Ascending aorta (tissue), 2 donors: ENCODE measurements around the gene MAP7D3. TPM values are rescaled to one million over a fixed set of nuclear protein-coding genes. Genes with fewer than 3 reads are reported as not detected.

Experiments
- DNase-seq, 2 donors: peaks; one replicate each; pipeline ENCODE4 v3.0.0-alpha.2; 2019; ENCODE audit warnings: low spot score in 2 of 2
- H3K27ac ChIP-seq, 2 donors: fragments of 200-600 bp; sonication (generic); one replicate each; pipeline ENCODE4 v1.5.1; 2016 to 2017; ENCODE audit warnings: mild to moderate bottlenecking in 1 of 2
- H3K27me3 ChIP-seq: fragments of 200-600 bp; sonication (generic); one replicate; pipeline ENCODE4 v1.5.1; 2017
- H3K36me3 ChIP-seq, 2 donors: fragments of 200-600 bp; sonication (generic); one replicate each; pipeline ENCODE4 v1.5.1; 2016
- H3K4me1 ChIP-seq, 2 donors: fragments of 200-600 bp; sonication (generic); one replicate each; pipeline ENCODE4 v1.5.1; 2016 to 2017; ENCODE audit warnings: mild to moderate bottlenecking in 1 of 2
- H3K4me3 ChIP-seq, 2 donors: fragments of 200-600 bp; sonication (generic); one replicate each; pipeline ENCODE4 v1.5.1; 2016 to 2017; ENCODE audit warnings: mild to moderate bottlenecking in 1 of 2
- H3K9me3 ChIP-seq, 2 donors: fragments of 200-600 bp; sonication (generic); one replicate each; pipeline ENCODE4 v1.5.1; 2016
- CTCF ChIP-seq, 3 experiments: fragments of 200-600 bp in 2 of 3; fragments of 450-650 bp in 1 of 3; sonication (generic) in 2 of 3; IDR thresholded peaks; one replicate each; pipeline ENCODE4 v1.5.1; 2016 to 2019; ENCODE audit warnings: antibody characterized with exemption in 3 of 3, mild to moderate bottlenecking in 1 of 3, moderate library complexity in 1 of 3
- intact Hi-C: fragments of 100-400 bp; cut with DNase I; formaldehyde crosslinking; loops from one replicate; pipeline ENCODE4 v1.15.1; 2023
- total RNA-seq: library from RNA; depleted of rRNA; stranded (reverse); fragments of >200 nt; gene quantifications from one replicate; pipeline ENCODE4 v1.1.0, GENCODE V29; 2016

Gene MAP7D3
- total RNA-seq, 1 donor from 2014 or later: 7.9 TPM

GRCh38 chrX:136227948-136228838 is 23.0 kb downstream of the MAP7D3 start:
- DNase-seq: no peak

GRCh38 chrX:136227074-136227473 is 24.1 kb downstream of the MAP7D3 start:
- DNase-seq: no peak
- H3K27me3 ChIP-seq: peaks cover 1% of the 10 kb centered on the region
- intact Hi-C loops: no loop called here
- H3K27ac ChIP-seq: no peak overlapping the region
- TF ChIP-seq CTCF (IDR thresholded peaks at IDR 0.05): no peak
- no peak overlapping the region for H3K4me3 ChIP-seq
- no peaks in the 10 kb centered on the region for H3K9me3 ChIP-seq
- H3K36me3 ChIP-seq: peaks cover 28 to 57% of the 10 kb centered on the region in 2 donors
- no peaks in the 10 kb centered on the region for H3K4me1 ChIP-seq

More at GRCh38 chrX:136227948-136228838, 23.0 kb downstream of the MAP7D3 start:
- no peaks in the 10 kb centered on the region for H3K4me1 ChIP-seq
- H3K4me3 ChIP-seq: no peak overlapping the region
- no peaks in the 10 kb centered on the region for H3K9me3 ChIP-seq
- intact Hi-C loops: no loop called here
- TF ChIP-seq CTCF (IDR thresholded peaks at IDR 0.05): no peak
- H3K36me3 ChIP-seq: peaks cover 20 to 57% of the 10 kb centered on the region in 2 donors
- no peaks in the 10 kb centered on the region for H3K27me3 ChIP-seq
- no peak overlapping the region for H3K27ac ChIP-seq

- no peaks in the 10 kb centered on the region for H3K4me1 ChIP-seq
- peaks cover 26 to 63% of the 10 kb centered on the region in 2 donors for H3K36me3 ChIP-seq
- H3K4me3 ChIP-seq: no peak overlapping the region
- H3K9me3 ChIP-seq: no peaks in the 10 kb centered on the region
- H3K27me3 ChIP-seq: peaks cover 3% of the 10 kb centered on the region
- no peak for DNase-seq
- intact Hi-C loops: no loop called here
- no peak overlapping the region for H3K27ac ChIP-seq
- no peak for TF ChIP-seq CTCF (IDR thresholded peaks at IDR 0.05)
Observed at GRCh38 chrX:136221851-136222513, 29.2 kb downstream of the MAP7D3 start.

- Histone ChIP-seq H3K27ac (peak overlapping the region; percentile 12 to 49), H3K9me3 (no peaks in the 10 kb centered on the region), H3K4me3 (no peak overlapping the region), H3K27me3 (peaks cover 3% of the 10 kb centered on the region), H3K36me3 (peaks cover 20 to 52% of the 10 kb centered on the region in 2 donors), H3K4me1 (no peaks in the 10 kb centered on the region)
- no peak for DNase-seq
- intact Hi-C loops: no loop called here
- TF ChIP-seq CTCF (IDR thresholded peaks at IDR 0.05): no peak
Observed at GRCh38 chrX:136220951-136221350, 30.2 kb downstream of the MAP7D3 start.

GRCh38 chrX:136220540-136220939 is 30.7 kb downstream of the MAP7D3 start:
- no peaks in the 10 kb centered on the region for H3K4me1 ChIP-seq
- H3K4me3 ChIP-seq: no peak overlapping the region
- H3K27me3 ChIP-seq: peaks cover 3% of the 10 kb centered on the region
- H3K36me3 ChIP-seq: peaks cover 20 to 50% of the 10 kb centered on the region in 2 donors
- DNase-seq: no peak
- intact Hi-C loops: no loop called here
- H3K9me3 ChIP-seq: no peaks in the 10 kb centered on the region
- H3K27ac ChIP-seq: peak overlapping the region; percentile 12 to 49
- TF ChIP-seq CTCF (IDR thresholded peaks at IDR 0.05): no peak
